Transverse colon (tissue), 4 donors: ENCODE data around the gene DDX51.

Experiments used
- POLR2A ChIP-seq: fragments of 450-650 bp; IDR thresholded peaks from one replicate; pipeline ENCODE4 v1.6.1; 2016; ENCODE audit warnings: antibody characterized with exemption, mild to moderate bottlenecking, moderate library complexity
- POLR2AphosphoS5 ChIP-seq, 3 donors: sonication (generic); formaldehyde crosslinking; IDR thresholded peaks; one replicate each; pipeline ENCODE4 v1.6.1; 2016; ENCODE audit warnings: antibody characterized with exemption in 3 of 3
- TF ChIP-seq, protein P1 (sequence below), 5 experiments: fragments of 200-600 bp in 3 of 5; fragments of 450-650 bp in 2 of 5; sonication (generic) in 3 of 5; IDR thresholded peaks; 1 replicate in 2 of 5; 2 replicates in 3 of 5; pipeline ENCODE4 v1.5.1; 2016 to 2017; ENCODE audit warnings: antibody characterized with exemption in 5 of 5, inconsistent platforms in 3 of 5, mild to moderate bottlenecking in 2 of 5, moderate library complexity in 1 of 5

DNA sequence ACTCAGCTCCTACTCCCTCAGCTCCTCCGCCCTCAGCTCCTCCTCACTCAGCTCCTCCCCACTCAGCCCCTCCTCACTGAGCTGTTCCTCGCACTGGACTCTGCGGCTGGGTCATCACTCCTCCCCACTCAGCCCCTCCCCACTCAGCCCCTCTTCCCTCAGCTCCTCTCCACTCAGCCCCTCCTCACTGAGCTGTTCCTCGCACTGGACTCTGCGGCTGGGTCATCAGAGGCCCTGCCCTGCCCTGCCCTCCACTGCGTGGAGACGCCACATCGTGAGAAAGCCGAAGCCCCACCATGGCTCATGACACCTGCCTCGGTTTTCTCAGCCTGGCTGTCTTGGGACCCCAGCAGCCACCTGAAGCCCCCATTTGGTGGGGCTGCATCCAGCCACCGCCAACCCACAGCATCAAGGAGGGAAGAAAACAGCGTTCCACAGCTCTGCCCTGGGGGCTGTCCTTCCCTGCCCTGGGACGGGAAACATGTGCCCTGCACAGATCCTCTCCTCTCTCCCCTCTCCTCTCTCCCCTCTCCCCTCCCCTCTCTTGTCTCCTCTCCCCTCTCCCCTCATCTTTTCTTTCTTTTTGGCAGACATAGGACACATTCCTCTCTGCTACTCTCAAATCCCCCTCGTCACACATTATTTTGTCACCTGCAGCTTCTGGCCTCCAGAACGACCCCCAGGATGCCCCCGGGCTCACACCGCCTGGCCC, 17.8 kb upstream of the DDX51 start:
- TF ChIP-seq, protein P1, sequence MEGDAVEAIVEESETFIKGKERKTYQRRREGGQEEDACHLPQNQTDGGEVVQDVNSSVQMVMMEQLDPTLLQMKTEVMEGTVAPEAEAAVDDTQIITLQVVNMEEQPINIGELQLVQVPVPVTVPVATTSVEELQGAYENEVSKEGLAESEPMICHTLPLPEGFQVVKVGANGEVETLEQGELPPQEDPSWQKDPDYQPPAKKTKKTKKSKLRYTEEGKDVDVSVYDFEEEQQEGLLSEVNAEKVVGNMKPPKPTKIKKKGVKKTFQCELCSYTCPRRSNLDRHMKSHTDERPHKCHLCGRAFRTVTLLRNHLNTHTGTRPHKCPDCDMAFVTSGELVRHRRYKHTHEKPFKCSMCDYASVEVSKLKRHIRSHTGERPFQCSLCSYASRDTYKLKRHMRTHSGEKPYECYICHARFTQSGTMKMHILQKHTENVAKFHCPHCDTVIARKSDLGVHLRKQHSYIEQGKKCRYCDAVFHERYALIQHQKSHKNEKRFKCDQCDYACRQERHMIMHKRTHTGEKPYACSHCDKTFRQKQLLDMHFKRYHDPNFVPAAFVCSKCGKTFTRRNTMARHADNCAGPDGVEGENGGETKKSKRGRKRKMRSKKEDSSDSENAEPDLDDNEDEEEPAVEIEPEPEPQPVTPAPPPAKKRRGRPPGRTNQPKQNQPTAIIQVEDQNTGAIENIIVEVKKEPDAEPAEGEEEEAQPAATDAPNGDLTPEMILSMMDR (IDR thresholded peaks at IDR 0.05): no peak
- TF ChIP-seq POLR2A (no peak), POLR2AphosphoS5 (IDR thresholded peaks at IDR 0.05) (no peak)
